ENCODE data around the gene USP54. TPM values are rescaled to one million over a fixed set of nuclear protein-coding genes. Genes with fewer than 3 reads are reported as not detected.

USP54 gene
- total and polyA plus RNA-seq, 12 donors = 7.3 to 26.8 (median 14.8) TPM

DNA sequence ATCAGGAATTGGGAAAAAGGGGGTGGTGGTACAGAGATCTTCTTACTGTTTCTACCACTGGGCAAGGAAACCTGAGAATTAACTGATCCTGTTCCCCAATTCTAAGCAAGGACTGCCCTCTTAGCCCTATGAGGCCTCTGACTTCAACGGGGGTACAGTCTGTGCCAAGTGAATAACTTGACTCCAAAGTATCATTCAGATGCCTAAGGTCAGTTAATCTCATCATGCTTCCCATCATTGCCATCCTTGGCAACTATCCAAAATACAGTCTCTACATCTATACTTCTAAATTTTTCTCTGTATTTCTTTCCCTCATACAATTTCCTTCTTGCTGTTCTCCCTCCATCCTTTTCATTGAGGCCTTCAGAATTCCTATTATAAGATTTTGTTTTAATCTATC is 105.8 kb downstream of the USP54 start:
- no peaks in the 10 kb centered on the region for H3K27me3 ChIP-seq
- DNase-seq = no peak
- H3K9me3 ChIP-seq (replicated peaks in 1 of 3) = no peaks in the 10 kb centered on the region
- peaks cover 0 to 10% of the 10 kb centered on the region in 2 donors for H3K36me3 ChIP-seq (replicated peaks in 1 of 2)
- H3K4me1 ChIP-seq (replicated peaks in 1 of 2) = peaks cover under 1 to 9% of the 10 kb centered on the region in 2 donors
- H3K4me3 ChIP-seq = no peak overlapping the region
- no peak overlapping the region for H3K27ac ChIP-seq
- whole genome bisulfite sequencing, 4 donors = 25 to 41% (median 36%) methylated on average over 1 of the region's 1 CpG
- TF ChIP-seq, protein P1, sequence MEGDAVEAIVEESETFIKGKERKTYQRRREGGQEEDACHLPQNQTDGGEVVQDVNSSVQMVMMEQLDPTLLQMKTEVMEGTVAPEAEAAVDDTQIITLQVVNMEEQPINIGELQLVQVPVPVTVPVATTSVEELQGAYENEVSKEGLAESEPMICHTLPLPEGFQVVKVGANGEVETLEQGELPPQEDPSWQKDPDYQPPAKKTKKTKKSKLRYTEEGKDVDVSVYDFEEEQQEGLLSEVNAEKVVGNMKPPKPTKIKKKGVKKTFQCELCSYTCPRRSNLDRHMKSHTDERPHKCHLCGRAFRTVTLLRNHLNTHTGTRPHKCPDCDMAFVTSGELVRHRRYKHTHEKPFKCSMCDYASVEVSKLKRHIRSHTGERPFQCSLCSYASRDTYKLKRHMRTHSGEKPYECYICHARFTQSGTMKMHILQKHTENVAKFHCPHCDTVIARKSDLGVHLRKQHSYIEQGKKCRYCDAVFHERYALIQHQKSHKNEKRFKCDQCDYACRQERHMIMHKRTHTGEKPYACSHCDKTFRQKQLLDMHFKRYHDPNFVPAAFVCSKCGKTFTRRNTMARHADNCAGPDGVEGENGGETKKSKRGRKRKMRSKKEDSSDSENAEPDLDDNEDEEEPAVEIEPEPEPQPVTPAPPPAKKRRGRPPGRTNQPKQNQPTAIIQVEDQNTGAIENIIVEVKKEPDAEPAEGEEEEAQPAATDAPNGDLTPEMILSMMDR (IDR thresholded peaks at IDR 0.05) = no peak
- TF ChIP-seq POLR2A (IDR thresholded peaks at IDR 0.05) = no peak
- intact Hi-C loops (cut with DNase I) = loop anchor here in 1 of 2 donors (10.0 kb wide), 1 partner anchor 221 kb away; no protein-coding TSS in a partner anchor

DNA sequence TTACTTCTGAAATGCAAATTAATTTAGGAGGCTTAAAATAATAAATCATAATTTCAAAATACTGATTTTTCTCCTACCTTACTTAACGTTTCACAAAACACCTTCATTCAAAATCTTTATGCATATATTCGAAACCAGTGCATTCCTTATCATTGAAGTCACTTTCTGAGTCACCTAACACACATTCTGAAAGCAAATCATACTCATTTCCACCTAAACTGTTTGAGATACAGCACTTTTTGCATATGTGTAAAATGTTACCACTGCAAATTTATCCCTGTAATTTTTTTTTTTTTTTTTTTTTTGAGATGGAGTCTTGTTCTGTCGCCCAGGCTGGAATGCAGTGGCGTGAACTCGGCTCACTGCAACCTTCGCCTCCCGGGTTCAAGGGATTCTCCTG is 111.0 kb downstream of the USP54 start:
- peaks cover 0 to 5% of the 10 kb centered on the region in 2 donors for H3K4me1 ChIP-seq (replicated peaks in 1 of 2)
- no peak overlapping the region for H3K27ac ChIP-seq
- intact Hi-C loops (cut with DNase I) = loop anchor here in 1 of 2 donors (10.0 kb wide), 1 partner anchor 215 kb away; no protein-coding TSS in a partner anchor
- H3K9me3 ChIP-seq (replicated peaks in 1 of 3) = no peaks in the 10 kb centered on the region
- WGBS, 4 donors = 82 to 87% (median 84%) methylated on average over 7 of the region's 7 CpGs
- TF ChIP-seq, protein P1 (IDR thresholded peaks at IDR 0.05) = no peak
- TF ChIP-seq POLR2A (IDR thresholded peaks at IDR 0.05) = no peak
- H3K36me3 ChIP-seq (replicated peaks in 1 of 2) = peaks cover 0 to 51% of the 10 kb centered on the region in 2 donors
- no peak overlapping the region for H3K4me3 ChIP-seq
- DNase-seq = no peak
- H3K27me3 ChIP-seq = no peaks in the 10 kb centered on the region

DNA sequence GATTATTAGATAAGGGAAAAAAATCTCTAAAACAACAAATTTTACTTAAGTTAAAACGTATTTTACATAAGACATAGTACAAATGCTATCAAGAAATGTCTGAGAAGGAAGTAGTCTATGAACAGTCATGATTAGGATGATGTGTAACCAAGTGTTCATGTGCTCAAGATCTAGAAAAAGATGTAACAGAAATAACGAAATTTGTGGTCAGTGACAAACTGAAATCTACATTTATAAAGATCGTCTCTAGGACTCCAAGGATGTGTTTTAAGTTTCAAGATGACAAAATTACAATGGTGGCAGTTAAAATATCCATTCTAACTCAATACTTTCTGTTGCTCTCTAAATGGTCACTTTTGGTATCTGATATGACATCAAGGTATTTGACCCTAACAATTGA is 112.5 kb downstream of the USP54 start:
- intact Hi-C loops (cut with DNase I) = no loop called here
- no peaks in the 10 kb centered on the region for H3K9me3 ChIP-seq (replicated peaks in 1 of 3)
- peaks cover 0 to 60% of the 10 kb centered on the region in 2 donors for H3K36me3 ChIP-seq (replicated peaks in 1 of 2)
- no peak overlapping the region for H3K27ac ChIP-seq
- no peak for DNase-seq
- H3K4me3 ChIP-seq = no peak overlapping the region
- 81 to 85% (median 82%) methylated on average over 3 of the region's 3 CpGs for WGBS, 4 donors
- H3K4me1 ChIP-seq (replicated peaks in 1 of 2) = peaks cover 0 to 5% of the 10 kb centered on the region in 2 donors
- no peaks in the 10 kb centered on the region for H3K27me3 ChIP-seq
- TF ChIP-seq, protein P1 (IDR thresholded peaks at IDR 0.05) = no peak
- no peak for TF ChIP-seq POLR2A (IDR thresholded peaks at IDR 0.05)

DNA sequence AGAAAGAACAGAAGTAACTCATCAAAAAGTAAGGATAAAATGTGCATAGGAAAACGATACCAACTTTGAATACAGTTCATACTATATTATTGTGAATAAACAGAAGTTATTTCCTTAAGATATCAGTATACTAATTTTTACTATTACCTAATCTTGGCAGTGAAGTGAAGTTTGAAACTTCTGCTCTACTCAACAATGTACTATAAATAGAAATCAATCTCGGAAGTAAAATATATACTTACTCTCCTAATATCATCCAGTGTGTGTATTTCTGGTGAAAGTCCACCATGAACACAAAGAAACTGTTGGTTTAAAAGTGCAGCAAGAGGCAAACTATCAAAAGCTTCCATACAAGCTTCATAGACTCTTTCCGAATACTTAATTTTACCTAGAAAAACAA is 119.9 kb downstream of the USP54 start:
- intact Hi-C loops (cut with DNase I) = no loop called here
- Histone ChIP-seq H3K9me3 (replicated peaks in 1 of 3) (no peaks in the 10 kb centered on the region), H3K4me1 (replicated peaks in 1 of 2) (no peaks in the 10 kb centered on the region), H3K4me3 (no peak overlapping the region), H3K27me3 (no peaks in the 10 kb centered on the region), H3K27ac (no peak overlapping the region), H3K36me3 (replicated peaks in 1 of 2) (peaks cover 0 to 69% of the 10 kb centered on the region in 2 donors)
- WGBS, 4 donors = 74 to 83% (median 77%) methylated on average over 3 of the region's 3 CpGs
- DNase-seq = no peak
- TF ChIP-seq, protein P1 (IDR thresholded peaks at IDR 0.05) = no peak
- TF ChIP-seq POLR2A (IDR thresholded peaks at IDR 0.05) = no peak
